B cell (primary cell): ENCODE data around the gene ANKRD49.
"Not testable (repeated sequence)": the region's sequence is repeated elsewhere in the genome, so short reads cannot be mapped to it uniquely, and the experiment has no call there.

Experiments used
- EZH2 ChIP-seq: IDR thresholded peaks from 2 replicates; pipeline ENCODE4 v1.6.1; 2012; ENCODE audit warnings: borderline replicate concordance, low read depth, mild to moderate bottlenecking, moderate library complexity, low read length; ENCODE audit not compliant: insufficient read depth, poor library complexity, severe bottlenecking
- TF ChIP-seq, protein P1 (sequence below): fragments of 200-600 bp; IDR thresholded peaks from one replicate; pipeline ENCODE4 v1.8.0; 2022; ENCODE audit warnings: antibody characterized with exemption, mild to moderate bottlenecking

DNA sequence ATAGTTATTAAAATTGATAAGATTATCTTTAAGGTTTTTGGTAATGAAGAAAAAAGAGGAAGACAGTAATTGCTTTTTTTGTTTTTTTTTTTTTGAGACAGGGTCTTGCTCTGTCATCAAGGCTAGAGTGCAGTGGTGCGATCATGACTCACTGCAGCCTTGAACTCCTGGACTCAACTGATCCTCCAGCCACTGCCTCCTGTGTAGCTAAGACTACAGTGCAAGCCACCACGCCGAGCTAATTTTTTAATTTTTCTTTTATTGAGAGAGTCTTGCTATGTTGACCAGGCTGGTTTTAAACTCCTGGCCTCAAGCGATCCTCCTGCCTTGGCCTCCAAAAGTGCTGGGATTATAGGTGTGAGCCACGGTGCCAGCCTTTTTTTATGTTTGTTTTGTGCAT lies 12.7 kb downstream of the ANKRD49 start:
- TF ChIP-seq, protein P1, sequence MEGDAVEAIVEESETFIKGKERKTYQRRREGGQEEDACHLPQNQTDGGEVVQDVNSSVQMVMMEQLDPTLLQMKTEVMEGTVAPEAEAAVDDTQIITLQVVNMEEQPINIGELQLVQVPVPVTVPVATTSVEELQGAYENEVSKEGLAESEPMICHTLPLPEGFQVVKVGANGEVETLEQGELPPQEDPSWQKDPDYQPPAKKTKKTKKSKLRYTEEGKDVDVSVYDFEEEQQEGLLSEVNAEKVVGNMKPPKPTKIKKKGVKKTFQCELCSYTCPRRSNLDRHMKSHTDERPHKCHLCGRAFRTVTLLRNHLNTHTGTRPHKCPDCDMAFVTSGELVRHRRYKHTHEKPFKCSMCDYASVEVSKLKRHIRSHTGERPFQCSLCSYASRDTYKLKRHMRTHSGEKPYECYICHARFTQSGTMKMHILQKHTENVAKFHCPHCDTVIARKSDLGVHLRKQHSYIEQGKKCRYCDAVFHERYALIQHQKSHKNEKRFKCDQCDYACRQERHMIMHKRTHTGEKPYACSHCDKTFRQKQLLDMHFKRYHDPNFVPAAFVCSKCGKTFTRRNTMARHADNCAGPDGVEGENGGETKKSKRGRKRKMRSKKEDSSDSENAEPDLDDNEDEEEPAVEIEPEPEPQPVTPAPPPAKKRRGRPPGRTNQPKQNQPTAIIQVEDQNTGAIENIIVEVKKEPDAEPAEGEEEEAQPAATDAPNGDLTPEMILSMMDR, result not testable (repeated sequence)
- not testable (repeated sequence) for TF ChIP-seq EZH2
